ENCODE data around the gene TUBG1.
"Not testable (repeated sequence)": the region's sequence is repeated elsewhere in the genome, so short reads cannot be mapped to it uniquely, and the experiment has no call there.

DNA sequence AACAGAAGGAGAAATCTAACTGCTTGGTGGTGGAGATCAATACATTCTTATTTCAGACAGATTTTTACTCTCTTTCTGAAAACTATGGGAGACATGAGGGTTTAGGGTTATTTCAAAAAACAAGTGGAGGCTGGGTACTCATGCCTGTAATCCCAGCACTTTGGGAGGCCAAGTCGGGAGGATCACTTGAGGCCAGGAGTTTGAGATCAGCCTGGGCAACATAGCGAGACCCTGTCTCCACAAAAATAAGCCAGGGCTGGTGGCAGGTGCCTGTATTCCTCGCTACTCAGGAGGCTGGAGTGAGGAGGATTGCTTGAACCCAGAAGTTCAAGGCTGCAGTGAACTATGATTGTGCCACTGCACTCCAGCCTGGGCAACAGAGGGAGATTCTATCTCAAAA, 12.5 kb downstream of the TUBG1 start:
- not testable (repeated sequence) for TF ChIP-seq PPARA (CRISPR knock-in tag; IDR thresholded peaks at IDR 0.05; ENCODE audit: borderline replicate concordance); RARB (CRISPR knock-in tag; IDR thresholded peaks at IDR 0.05); ZC3H10 (CRISPR knock-in tag; IDR thresholded peaks at IDR 0.05); OSR1 (CRISPR knock-in tag; IDR thresholded peaks at IDR 0.05); BACH2 (CRISPR knock-in tag; IDR thresholded peaks at IDR 0.05; ENCODE audit: borderline replicate concordance); ARNTL (CRISPR knock-in tag; IDR thresholded peaks at IDR 0.05; ENCODE audit: borderline replicate concordance, low read depth); ESRRG (CRISPR knock-in tag; IDR thresholded peaks at IDR 0.05)
- TF ChIP-seq, protein P1, sequence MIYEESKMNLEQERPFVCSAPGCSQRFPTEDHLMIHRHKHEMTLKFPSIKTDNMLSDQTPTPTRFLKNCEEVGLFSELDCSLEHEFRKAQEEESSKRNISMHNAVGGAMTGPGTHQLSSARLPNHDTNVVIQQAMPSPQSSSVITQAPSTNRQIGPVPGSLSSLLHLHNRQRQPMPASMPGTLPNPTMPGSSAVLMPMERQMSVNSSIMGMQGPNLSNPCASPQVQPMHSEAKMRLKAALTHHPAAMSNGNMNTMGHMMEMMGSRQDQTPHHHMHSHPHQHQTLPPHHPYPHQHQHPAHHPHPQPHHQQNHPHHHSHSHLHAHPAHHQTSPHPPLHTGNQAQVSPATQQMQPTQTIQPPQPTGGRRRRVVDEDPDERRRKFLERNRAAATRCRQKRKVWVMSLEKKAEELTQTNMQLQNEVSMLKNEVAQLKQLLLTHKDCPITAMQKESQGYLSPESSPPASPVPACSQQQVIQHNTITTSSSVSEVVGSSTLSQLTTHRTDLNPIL (CRISPR knock-in tag; IDR thresholded peaks at IDR 0.05; ENCODE audit: low read depth): not testable (repeated sequence)
- TF ChIP-seq, protein P2, sequence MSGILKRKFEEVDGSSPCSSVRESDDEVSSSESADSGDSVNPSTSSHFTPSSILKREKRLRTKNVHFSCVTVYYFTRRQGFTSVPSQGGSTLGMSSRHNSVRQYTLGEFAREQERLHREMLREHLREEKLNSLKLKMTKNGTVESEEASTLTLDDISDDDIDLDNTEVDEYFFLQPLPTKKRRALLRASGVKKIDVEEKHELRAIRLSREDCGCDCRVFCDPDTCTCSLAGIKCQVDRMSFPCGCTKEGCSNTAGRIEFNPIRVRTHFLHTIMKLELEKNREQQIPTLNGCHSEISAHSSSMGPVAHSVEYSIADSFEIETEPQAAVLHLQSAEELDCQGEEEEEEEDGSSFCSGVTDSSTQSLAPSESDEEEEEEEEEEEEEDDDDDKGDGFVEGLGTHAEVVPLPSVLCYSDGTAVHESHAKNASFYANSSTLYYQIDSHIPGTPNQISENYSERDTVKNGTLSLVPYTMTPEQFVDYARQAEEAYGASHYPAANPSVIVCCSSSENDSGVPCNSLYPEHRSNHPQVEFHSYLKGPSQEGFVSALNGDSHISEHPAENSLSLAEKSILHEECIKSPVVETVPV (CRISPR knock-in tag; IDR thresholded peaks at IDR 0.05): not testable (repeated sequence)
- TF ChIP-seq, protein P3, sequence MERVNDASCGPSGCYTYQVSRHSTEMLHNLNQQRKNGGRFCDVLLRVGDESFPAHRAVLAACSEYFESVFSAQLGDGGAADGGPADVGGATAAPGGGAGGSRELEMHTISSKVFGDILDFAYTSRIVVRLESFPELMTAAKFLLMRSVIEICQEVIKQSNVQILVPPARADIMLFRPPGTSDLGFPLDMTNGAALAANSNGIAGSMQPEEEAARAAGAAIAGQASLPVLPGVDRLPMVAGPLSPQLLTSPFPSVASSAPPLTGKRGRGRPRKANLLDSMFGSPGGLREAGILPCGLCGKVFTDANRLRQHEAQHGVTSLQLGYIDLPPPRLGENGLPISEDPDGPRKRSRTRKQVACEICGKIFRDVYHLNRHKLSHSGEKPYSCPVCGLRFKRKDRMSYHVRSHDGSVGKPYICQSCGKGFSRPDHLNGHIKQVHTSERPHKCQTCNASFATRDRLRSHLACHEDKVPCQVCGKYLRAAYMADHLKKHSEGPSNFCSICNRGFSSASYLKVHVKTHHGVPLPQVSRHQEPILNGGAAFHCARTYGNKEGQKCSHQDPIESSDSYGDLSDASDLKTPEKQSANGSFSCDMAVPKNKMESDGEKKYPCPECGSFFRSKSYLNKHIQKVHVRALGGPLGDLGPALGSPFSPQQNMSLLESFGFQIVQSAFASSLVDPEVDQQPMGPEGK (CRISPR knock-in tag; IDR thresholded peaks at IDR 0.05; ENCODE audit: borderline replicate concordance): not testable (repeated sequence)

Data from SK-N-SH treated with all-trans-retinoic acid at 6 μM for 48 hours (cell line).